NB4 (cell line): ENCODE measurements around the gene LTV1.

Experiments used
- POLR2A ChIP-seq: IDR thresholded peaks from 2 replicates; pipeline ENCODE4 v1.6.1; 2011; ENCODE audit warnings: mild to moderate bottlenecking; ENCODE audit not compliant: insufficient read length; ENCODE audit errors: extremely low read depth
- TF ChIP-seq, protein P1 (sequence below): IDR thresholded peaks from one replicate; pipeline ENCODE4 v1.5.1; 2012; ENCODE audit warnings: low read depth, low read length

GRCh38 chr6:143857651-143858050 is 14.5 kb downstream of the LTV1 start:
- TF ChIP-seq, protein P1, sequence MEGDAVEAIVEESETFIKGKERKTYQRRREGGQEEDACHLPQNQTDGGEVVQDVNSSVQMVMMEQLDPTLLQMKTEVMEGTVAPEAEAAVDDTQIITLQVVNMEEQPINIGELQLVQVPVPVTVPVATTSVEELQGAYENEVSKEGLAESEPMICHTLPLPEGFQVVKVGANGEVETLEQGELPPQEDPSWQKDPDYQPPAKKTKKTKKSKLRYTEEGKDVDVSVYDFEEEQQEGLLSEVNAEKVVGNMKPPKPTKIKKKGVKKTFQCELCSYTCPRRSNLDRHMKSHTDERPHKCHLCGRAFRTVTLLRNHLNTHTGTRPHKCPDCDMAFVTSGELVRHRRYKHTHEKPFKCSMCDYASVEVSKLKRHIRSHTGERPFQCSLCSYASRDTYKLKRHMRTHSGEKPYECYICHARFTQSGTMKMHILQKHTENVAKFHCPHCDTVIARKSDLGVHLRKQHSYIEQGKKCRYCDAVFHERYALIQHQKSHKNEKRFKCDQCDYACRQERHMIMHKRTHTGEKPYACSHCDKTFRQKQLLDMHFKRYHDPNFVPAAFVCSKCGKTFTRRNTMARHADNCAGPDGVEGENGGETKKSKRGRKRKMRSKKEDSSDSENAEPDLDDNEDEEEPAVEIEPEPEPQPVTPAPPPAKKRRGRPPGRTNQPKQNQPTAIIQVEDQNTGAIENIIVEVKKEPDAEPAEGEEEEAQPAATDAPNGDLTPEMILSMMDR = no peak
- no peak for TF ChIP-seq POLR2A
